DND-41 (cell line): Measurements from ENCODE around the gene PCSK2.

Experiments used
- ATAC-seq: fragments of 200-7000 bp; cut with Tn5 transposase; 3 replicates; pipeline ENCODE4 v1.9.1; 2021; ENCODE audit warnings: low read depth; ENCODE audit not compliant: insufficient read depth
- DNase-seq: peaks from one replicate; pipeline ENCODE4 v3.0.0-alpha.2; 2020
- H2AFZ ChIP-seq: 2 replicates; pipeline ENCODE4 v1.6.0; 2012; ENCODE audit warnings: low read depth, low read length
- H3K27ac ChIP-seq: 2 replicates; pipeline ENCODE4 v1.5.1; 2012; ENCODE audit warnings: low read length, inconsistent platforms
- H3K27me3 ChIP-seq: fragments of 200-600 bp; sonication (generic); 2 replicates; pipeline ENCODE4 v1.6.0; 2012; ENCODE audit warnings: low read length, mild to moderate bottlenecking, inconsistent platforms; ENCODE audit not compliant: insufficient read depth, poor library complexity
- H3K36me3 ChIP-seq: 2 replicates; pipeline ENCODE4 v1.5.1; 2012; ENCODE audit warnings: low read length, inconsistent platforms; ENCODE audit not compliant: insufficient read depth
- H3K4me1 ChIP-seq: 2 replicates; pipeline ENCODE4 v1.5.1; 2012; ENCODE audit warnings: mild to moderate bottlenecking, low read length; ENCODE audit not compliant: insufficient read depth
- H3K4me2 ChIP-seq: 2 replicates; pipeline ENCODE4 v1.6.0; 2012; ENCODE audit warnings: mild to moderate bottlenecking, moderate library complexity, low read length, inconsistent platforms; ENCODE audit not compliant: insufficient read depth
- H3K4me3 ChIP-seq, 2 experiments: fragments of 200-600 bp in 1 of 2; shearing (Covaris generic) in 1 of 2; 2 replicates each; pipeline ENCODE4 v1.5.1; 2012 to 2016; ENCODE audit warnings: inconsistent platforms in 2 of 2, low read length in 2 of 2, mild to moderate bottlenecking in 2 of 2, low read depth in 1 of 2, moderate library complexity in 1 of 2
- H3K79me2 ChIP-seq: 2 replicates; pipeline ENCODE4 v1.6.0; 2012; ENCODE audit warnings: low read length, inconsistent platforms; ENCODE audit not compliant: insufficient read depth
- H3K9ac ChIP-seq: 2 replicates; pipeline ENCODE4 v1.6.0; 2012; ENCODE audit warnings: low read depth, mild to moderate bottlenecking, inconsistent platforms, low read length, moderate library complexity
- H3K9me3 ChIP-seq: 2 replicates; pipeline ENCODE4 v1.5.1; 2012; ENCODE audit warnings: low read length, moderate library complexity, mild to moderate bottlenecking, inconsistent platforms; ENCODE audit not compliant: insufficient read depth, severe bottlenecking
- H4K20me1 ChIP-seq: 2 replicates; pipeline ENCODE4 v1.6.0; 2012; ENCODE audit warnings: low read length; ENCODE audit not compliant: insufficient read depth
- EZH2 ChIP-seq: IDR thresholded peaks from 3 replicates; pipeline ENCODE4 v1.6.1; 2012; ENCODE audit warnings: borderline replicate concordance, low read depth, mild to moderate bottlenecking, moderate library complexity, low read length, inconsistent platforms; ENCODE audit not compliant: severe bottlenecking
- TF ChIP-seq, protein P1 (sequence below): IDR thresholded peaks from 2 replicates; pipeline ENCODE4 v1.5.1; 2012; ENCODE audit warnings: borderline replicate concordance, low read length, moderate library complexity, mild to moderate bottlenecking; ENCODE audit not compliant: poor library complexity, severe bottlenecking; ENCODE audit errors: extremely low read depth

PCSK2 gene

DNA sequence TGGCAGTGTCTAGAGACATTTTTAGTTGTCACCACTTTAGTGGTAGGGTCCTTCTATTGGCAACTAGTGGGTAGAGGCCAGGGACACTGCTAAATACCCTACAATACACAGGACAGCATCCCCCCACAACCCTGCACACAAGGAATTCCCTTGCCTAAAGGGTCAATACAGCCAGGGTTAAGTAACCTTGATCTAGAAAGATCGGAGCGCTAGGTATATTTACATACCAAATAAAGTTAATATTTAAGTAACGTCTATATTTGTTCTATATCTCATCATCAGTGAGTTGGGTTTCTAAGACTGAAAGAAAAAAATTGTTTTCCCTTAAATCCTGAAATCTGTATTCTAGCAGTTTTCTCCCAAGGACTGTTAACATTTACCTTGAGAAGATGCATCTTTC, 288.2 kb downstream of the PCSK2 start:
- H3K4me2 ChIP-seq = no peak overlapping the region
- no peaks in the 10 kb centered on the region for H3K9me3 ChIP-seq
- no peaks in the 10 kb centered on the region for H3K79me2 ChIP-seq
- H2AFZ ChIP-seq = no peak overlapping the region
- H3K4me1 ChIP-seq = no peaks in the 10 kb centered on the region
- TF ChIP-seq EZH2 = no peak
- TF ChIP-seq, protein P1, sequence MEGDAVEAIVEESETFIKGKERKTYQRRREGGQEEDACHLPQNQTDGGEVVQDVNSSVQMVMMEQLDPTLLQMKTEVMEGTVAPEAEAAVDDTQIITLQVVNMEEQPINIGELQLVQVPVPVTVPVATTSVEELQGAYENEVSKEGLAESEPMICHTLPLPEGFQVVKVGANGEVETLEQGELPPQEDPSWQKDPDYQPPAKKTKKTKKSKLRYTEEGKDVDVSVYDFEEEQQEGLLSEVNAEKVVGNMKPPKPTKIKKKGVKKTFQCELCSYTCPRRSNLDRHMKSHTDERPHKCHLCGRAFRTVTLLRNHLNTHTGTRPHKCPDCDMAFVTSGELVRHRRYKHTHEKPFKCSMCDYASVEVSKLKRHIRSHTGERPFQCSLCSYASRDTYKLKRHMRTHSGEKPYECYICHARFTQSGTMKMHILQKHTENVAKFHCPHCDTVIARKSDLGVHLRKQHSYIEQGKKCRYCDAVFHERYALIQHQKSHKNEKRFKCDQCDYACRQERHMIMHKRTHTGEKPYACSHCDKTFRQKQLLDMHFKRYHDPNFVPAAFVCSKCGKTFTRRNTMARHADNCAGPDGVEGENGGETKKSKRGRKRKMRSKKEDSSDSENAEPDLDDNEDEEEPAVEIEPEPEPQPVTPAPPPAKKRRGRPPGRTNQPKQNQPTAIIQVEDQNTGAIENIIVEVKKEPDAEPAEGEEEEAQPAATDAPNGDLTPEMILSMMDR = no peak
- DNase-seq (no peak), ATAC-seq (no peak)
- no peaks in the 10 kb centered on the region for H3K36me3 ChIP-seq
- no peak overlapping the region for H3K27ac ChIP-seq
- no peak overlapping the region for H3K4me3 ChIP-seq
- H4K20me1 ChIP-seq = no peaks in the 10 kb centered on the region
- no peak overlapping the region for H3K9ac ChIP-seq
- peaks cover 22% of the 10 kb centered on the region for H3K27me3 ChIP-seq

DNA sequence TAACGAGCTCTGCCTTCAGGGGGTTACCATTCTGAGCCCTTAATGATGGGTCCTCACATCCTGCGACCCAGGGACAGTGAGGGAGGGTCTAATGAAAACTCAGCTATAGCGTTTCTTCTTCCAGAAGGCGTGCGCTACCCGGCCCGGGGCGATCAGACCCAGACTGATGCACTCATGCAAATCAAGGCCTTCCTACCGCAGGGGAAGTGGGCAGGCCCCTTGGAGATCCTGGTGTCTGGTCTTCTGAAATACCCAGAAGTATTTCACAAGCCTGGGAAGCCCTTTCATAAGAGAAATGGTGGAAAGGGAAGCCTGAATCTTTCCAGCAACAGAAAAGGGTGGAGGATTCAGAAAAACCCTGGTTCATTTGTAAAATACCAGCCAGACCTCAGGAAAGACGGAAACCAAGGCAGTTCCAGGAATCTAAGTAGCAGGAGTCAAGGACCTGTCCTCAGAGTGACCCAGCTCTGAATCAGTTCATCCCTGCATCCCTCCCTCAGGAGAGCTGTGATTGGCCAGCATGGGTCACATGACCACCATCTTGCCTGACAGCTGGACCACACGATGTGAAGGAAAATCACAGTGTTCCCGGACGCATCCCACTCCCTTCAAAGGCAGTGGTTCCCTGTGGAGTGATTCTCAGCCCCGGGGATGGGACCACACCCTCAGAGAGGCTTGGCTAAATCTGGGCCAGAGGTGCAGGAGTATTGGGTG, 291.7 kb downstream of the PCSK2 start:
- H3K27me3 ChIP-seq = peaks cover 19% of the 10 kb centered on the region
- H3K9me3 ChIP-seq = no peaks in the 10 kb centered on the region
- H3K79me2 ChIP-seq = no peaks in the 10 kb centered on the region
- no peaks in the 10 kb centered on the region for H3K36me3 ChIP-seq
- H3K9ac ChIP-seq = no peak overlapping the region
- no peak overlapping the region for H3K4me3 ChIP-seq
- no peak for DNase-seq
- no peak overlapping the region for H2AFZ ChIP-seq
- TF ChIP-seq, protein P1 = no peak
- no peak for TF ChIP-seq EZH2
- no peak for ATAC-seq
- no peak overlapping the region for H3K27ac ChIP-seq
- H3K4me1 ChIP-seq = no peaks in the 10 kb centered on the region
- no peaks in the 10 kb centered on the region for H4K20me1 ChIP-seq
- no peak overlapping the region for H3K4me2 ChIP-seq

DNA sequence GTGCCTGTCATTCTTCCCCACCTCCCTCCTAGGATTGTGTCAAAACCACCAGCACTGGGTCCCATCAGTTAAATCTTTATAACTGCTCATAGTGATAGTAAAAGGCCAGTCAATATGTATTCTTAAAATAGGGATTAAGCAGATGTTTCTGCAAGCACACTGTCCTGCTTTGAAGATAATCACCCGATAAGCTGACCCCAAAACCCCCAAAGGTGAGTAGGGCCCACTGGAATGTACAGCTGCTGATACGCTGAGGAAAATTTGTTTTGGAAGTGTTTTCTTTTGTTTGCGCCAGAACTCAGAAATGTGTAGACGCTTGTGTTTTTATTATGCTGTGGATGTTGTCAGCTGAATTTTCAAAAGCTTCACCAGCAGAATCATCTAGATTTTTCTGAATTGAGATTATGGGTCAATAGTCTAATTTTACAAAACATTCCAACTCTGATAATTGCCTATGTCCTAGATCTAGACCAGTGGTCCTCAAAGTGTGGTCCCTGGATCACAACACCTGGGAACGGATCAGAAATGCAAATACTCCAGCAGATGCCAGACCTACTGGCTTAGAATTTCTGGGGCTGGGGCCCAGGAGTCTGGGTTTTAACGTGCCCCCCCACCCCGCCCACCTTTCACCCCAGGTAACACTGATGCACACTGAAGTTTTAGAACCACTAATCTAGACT, 292.9 kb downstream of the PCSK2 start:
- Histone ChIP-seq H3K9me3 (no peaks in the 10 kb centered on the region), H3K27me3 (peaks cover 8% of the 10 kb centered on the region), H3K36me3 (no peaks in the 10 kb centered on the region), H2AFZ (no peak overlapping the region), H3K27ac (no peak overlapping the region), H3K4me1 (no peaks in the 10 kb centered on the region), H3K4me2 (no peak overlapping the region), H3K9ac (no peak overlapping the region), H4K20me1 (no peaks in the 10 kb centered on the region), H3K4me3 (no peak overlapping the region), H3K79me2 (no peaks in the 10 kb centered on the region)
- ATAC-seq (no peak), DNase-seq (no peak)
- TF ChIP-seq, protein P1 = no peak
- no peak for TF ChIP-seq EZH2
